Heart right ventricle (tissue), 16 donors: ENCODE results near the gene CSTF3. TPM values are rescaled to one million over a fixed set of nuclear protein-coding genes. Genes with fewer than 3 reads are reported as not detected.
A peak's percentile ranks its signal among the peaks of the same experiment; 100 is the strongest.
"Not testable (repeated sequence)": the region's sequence is repeated elsewhere in the genome, so short reads cannot be mapped to it uniquely, and the experiment has no call there.

ENCODE experiments used
- ATAC-seq, 8 donors: fragments of 200-7000 bp; cut with Tn5 transposase; one replicate each; pipeline ENCODE4 v1.9.1; 2020; ENCODE audit warnings: mild to moderate bottlenecking in 8 of 8, moderate library complexity in 8 of 8, moderate number of reproducible peaks in 1 of 8
- DNase-seq, 2 donors: peaks; one replicate each; pipeline ENCODE4 v3.0.0-alpha.2; 2020
- H3K27ac ChIP-seq, 10 donors: fragments of 200-600 bp; sonication (generic) in 2 of 10; one replicate each; pipeline versions ENCODE4 v1.5.0 to v1.8.0; 2020 to 2022; ENCODE audit warnings: mild to moderate bottlenecking in 3 of 10
- H3K27me3 ChIP-seq, 7 donors: fragments of 200-600 bp; one replicate each; pipeline ENCODE4 v1.8.0; 2021 to 2022; ENCODE audit warnings: mild to moderate bottlenecking in 2 of 7
- H3K36me3 ChIP-seq, 9 donors: fragments of 200-600 bp; sonication (generic) in 1 of 9; one replicate each; pipeline versions ENCODE4 v1.5.0 to v1.8.0; 2020 to 2022; ENCODE audit warnings: mild to moderate bottlenecking in 2 of 9
- H3K4me1 ChIP-seq, 9 donors: fragments of 200-600 bp; sonication (generic) in 1 of 9; one replicate each; pipeline versions ENCODE4 v1.5.0 to v1.8.0; 2020 to 2022; ENCODE audit warnings: mild to moderate bottlenecking in 4 of 9
- H3K4me3 ChIP-seq, 10 donors: fragments of 200-600 bp; sonication (generic) in 2 of 10; one replicate each; pipeline versions ENCODE4 v1.5.0 to v1.8.0; 2020 to 2022; ENCODE audit warnings: mild to moderate bottlenecking in 7 of 10, moderate library complexity in 2 of 10
- H3K9me3 ChIP-seq, 11 donors: fragments of 200-600 bp in 10 of 11; sonication (generic) in 2 of 11; one replicate each; pipeline versions ENCODE4 v1.5.0 to v1.8.0; 2013 to 2022; ENCODE audit warnings: mild to moderate bottlenecking in 2 of 11, control low read depth in 1 of 11, moderate library complexity in 1 of 11
- WGBS, 2 donors: extraction: QIAGEN DNeasy Blood & Tissue Kit; methylation state at CpG; one replicate each; pipeline ENCODE4 v1.1.7; 2013; ENCODE audit warnings: inconsistent platforms in 1 of 2; 5-methylcytosine and 5-hydroxymethylcytosine counted together
- intact Hi-C, 10 donors: fragments of 100-400 bp; cut with DNase I; formaldehyde crosslinking; loops; one replicate each; pipeline versions ENCODE4 v1.11.1 to v1.14.2; 2022
- polyA plus RNA-seq, 2 donors: library from polyadenylated mRNA; stranded (reverse); fragments of 200-250 nt; gene quantifications; one replicate each; pipeline ENCODE4 v1.2.3, GENCODE V29; 2013
- total RNA-seq, 10 donors: library from RNA; stranded (reverse); fragmentation: NEBNext Ultra II Directional in 3 of 10; extraction: Animal tissue kit (Norgen Biotek cat#: 25700) in 3 of 10; gene quantifications; one replicate each; pipeline versions ENCODE4 v1.2.1 to v1.2.4, GENCODE V29; 2021 to 2023
- TF ChIP-seq, protein P1 (sequence below), 9 donors: fragments of 200-600 bp; sonication (generic) in 2 of 9; IDR thresholded peaks; one replicate each; pipeline versions ENCODE4 v1.5.0 to v1.8.0; 2021 to 2022; ENCODE audit warnings: antibody characterized with exemption in 9 of 9, mild to moderate bottlenecking in 5 of 9, moderate library complexity in 1 of 9
- donor health status: Arrhythmogenic right ventricular cardiomyopathy.
- donor health status: ischemic (EF 13 %, LVEDD 7.1; RV severe dilation, severe dysfunction).
- donor health status: healthy with polysubstance abuse.
- donor health status: DM: no; HTN: yes; CAD: no.
- donor health status: DM: no; HTN: no; CAD: no.
- donor health status: ischemic (EF 25% LVEDD 6.9; RV normal size, moderate dysfunction).
- donor health status: ischemic (EF 25% LVEDD 5.7; RV mildly dilated, moderate dysfunction).
- donor health status: healthy.
- donor health status: DM: yes; HTN: yes; CAD: no.
- donor health status: Ischemic cardiomyopathy.
- donor health status: ischemic (EF 35%, LVEDD 5.7; RV mildly dilated, moderate dysfunction).
- donor health status: nonischemic (EF 11% LVEDD 7.7; RV severe dilation, severe dysfunction).
- donor health status: DM: yes; HTN: yes; CAD: no.
- donor health status: PGD.
- donor health status: ischemic (EF 29% LVEDD 5.4; RV normal size, mild dysfunction).
- donor health status: nonischemic (EF 23%, LVEDD 6.1; RV moderate dilation, normal function).

The CSTF3 gene
- total and polyA plus RNA-seq, 12 donors = 8.6 to 46.1 (median 12.7) TPM

DNA sequence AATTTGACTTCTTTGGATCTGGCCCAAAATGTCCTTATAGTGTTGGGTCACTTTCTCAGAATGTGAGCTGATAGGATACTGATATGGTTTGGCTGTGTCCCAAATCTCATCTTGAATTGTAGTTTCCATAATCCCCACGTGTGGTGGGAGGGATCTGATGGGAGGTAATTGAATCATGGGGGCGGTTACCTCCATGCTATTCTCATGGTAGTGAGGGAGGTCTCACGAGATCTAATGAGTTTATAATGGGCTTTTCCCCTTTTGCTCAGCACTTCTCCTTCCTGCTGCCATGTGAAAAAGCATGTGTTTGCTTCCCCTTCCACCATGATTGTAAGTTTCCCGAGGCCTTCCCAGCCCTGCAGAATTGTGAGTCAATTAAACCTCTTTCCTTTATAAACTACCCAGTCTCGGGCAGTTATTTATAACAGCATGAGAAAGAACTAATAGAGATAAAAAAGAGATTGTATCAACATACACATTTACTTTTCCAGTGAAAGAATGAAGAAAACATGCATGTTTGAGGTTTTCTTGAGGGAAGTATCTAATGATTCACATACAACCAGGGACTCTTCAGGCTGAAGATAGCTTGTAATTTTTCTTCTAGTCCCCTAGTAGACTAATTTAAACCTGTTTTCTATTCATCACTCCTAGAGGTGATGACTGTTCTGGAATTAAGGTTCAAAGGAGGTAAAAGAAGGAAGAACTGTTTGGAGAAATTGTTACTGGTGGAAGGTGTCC is 17.3 kb upstream of the CSTF3 start:
- H3K27ac ChIP-seq = peak overlapping the region in 1 of 10 donors; percentile 51
- H3K4me1 ChIP-seq = peaks cover 0 to 22% (median 0%) of the 10 kb centered on the region in 9 donors
- TF ChIP-seq, protein P1, sequence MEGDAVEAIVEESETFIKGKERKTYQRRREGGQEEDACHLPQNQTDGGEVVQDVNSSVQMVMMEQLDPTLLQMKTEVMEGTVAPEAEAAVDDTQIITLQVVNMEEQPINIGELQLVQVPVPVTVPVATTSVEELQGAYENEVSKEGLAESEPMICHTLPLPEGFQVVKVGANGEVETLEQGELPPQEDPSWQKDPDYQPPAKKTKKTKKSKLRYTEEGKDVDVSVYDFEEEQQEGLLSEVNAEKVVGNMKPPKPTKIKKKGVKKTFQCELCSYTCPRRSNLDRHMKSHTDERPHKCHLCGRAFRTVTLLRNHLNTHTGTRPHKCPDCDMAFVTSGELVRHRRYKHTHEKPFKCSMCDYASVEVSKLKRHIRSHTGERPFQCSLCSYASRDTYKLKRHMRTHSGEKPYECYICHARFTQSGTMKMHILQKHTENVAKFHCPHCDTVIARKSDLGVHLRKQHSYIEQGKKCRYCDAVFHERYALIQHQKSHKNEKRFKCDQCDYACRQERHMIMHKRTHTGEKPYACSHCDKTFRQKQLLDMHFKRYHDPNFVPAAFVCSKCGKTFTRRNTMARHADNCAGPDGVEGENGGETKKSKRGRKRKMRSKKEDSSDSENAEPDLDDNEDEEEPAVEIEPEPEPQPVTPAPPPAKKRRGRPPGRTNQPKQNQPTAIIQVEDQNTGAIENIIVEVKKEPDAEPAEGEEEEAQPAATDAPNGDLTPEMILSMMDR (IDR thresholded peaks at IDR 0.05) = no peak
- WGBS, 2 donors = 39 to 52% methylated on average over 5 of the region's 5 CpGs
- DNase-seq (no peak), ATAC-seq (no peak)
- H3K9me3 ChIP-seq = no peaks in the 10 kb centered on the region
- intact Hi-C loops = loop anchor here in 1 of 10 donors (10.0 kb wide), 1 partner anchor 156 kb away; no protein-coding TSS in a partner anchor
- H3K36me3 ChIP-seq = no peaks in the 10 kb centered on the region
- H3K27me3 ChIP-seq = no peaks in the 10 kb centered on the region
- no peak overlapping the region for H3K4me3 ChIP-seq

DNA sequence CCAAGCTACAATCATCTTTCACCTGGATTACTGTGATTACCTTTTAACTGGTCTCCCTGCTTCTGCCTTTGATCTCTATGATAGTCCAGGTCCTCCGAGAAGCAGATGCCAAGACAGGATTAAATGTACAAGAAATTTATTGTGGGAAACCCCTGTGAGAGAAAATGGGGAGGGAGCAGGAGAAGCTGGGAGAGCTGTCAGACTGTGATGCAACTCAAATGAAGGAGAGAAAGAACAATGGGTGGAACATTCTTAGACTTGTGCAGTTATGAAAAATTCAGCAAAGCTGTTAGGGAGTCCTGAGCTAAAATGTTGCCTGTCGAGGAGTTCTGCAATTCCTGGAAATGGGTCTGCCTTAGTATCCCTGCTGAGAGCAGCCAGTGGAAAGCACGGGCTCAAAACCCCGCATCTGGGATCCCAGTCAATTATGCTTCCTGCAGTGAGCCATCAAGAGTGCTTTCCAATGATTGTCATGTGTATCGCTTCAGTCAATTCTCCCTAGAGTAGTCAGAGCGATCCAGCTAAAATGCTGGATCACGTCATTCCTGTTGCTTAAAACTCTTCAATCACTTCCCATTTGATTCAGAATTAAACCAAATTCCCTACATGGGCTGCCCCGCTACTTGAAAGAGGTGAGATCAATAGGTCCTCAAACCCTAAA is 16.5 kb upstream of the CSTF3 start:
- intact Hi-C loops = loop anchor here in 1 of 10 donors (10.0 kb wide), 1 partner anchor 157 kb away; no protein-coding TSS in a partner anchor
- 58 to 76% methylated on average over 8 of the region's 8 CpGs for WGBS, 2 donors
- DNase-seq = no peak
- TF ChIP-seq, protein P1 (IDR thresholded peaks at IDR 0.05) = no peak
- H3K4me3 ChIP-seq = no peak overlapping the region
- H3K9me3 ChIP-seq = no peaks in the 10 kb centered on the region
- ATAC-seq = no peak
- H3K27me3 ChIP-seq = no peaks in the 10 kb centered on the region
- no peaks in the 10 kb centered on the region for H3K36me3 ChIP-seq
- H3K4me1 ChIP-seq = peaks cover 0 to 27% (median 0%) of the 10 kb centered on the region in 9 donors
- H3K27ac ChIP-seq = no peak overlapping the region

DNA sequence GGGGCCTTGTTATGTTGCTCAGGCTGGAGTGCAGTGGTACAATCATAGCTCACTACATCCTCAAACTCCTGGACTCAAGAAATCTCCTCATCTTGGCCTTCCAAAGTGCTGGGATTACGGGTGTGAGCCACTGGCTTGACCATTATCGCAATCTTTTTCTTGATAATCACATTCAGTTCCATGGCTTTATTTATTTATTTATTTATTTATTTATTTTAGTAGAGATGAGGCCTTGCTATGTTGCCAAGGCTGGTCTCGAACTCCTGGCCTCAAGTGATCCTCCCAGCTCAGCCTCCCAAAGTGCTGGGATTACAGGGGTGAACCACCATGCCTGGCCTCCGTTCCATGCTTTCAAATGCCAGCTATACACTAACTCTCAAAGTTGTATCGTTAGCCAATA is 15.5 kb upstream of the CSTF3 start:
- ATAC-seq = not testable (repeated sequence)
- WGBS, 2 donors = 89 to 98% methylated on average over 5 of the region's 5 CpGs

DNA sequence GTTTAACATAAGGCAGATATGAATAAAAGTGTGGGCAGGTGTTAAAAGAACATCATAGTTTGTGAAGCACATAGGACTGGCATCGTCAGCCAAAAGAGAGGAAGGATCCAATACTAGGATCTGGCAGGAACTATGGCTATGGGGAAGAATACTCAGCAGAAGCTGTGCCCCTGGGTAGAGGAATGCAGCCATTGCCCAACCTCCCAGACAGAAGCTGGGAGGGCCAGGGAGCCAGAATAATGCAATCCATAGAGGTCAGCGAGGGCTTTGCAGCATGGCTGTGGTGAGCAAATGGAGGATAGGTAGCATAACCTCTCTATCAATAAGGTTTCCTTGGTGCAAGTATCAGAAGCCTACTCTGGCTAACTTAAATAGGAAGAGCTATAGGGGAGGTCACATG is 11.7 kb upstream of the CSTF3 start:
- no peak overlapping the region for H3K27ac ChIP-seq
- intact Hi-C loops = loop anchor here in 1 of 10 donors (10.0 kb wide), 1 partner anchor 162 kb away; no protein-coding TSS in a partner anchor
- 70 to 79% methylated on average over 2 of the region's 2 CpGs for WGBS, 2 donors

More for the DNA sequence above, 15.5 kb upstream of the CSTF3 start:
- H3K9me3 ChIP-seq, H3K36me3 ChIP-seq, H3K27ac ChIP-seq, H3K4me3 ChIP-seq, H3K27me3 ChIP-seq, DNase-seq: not testable (repeated sequence)
- peaks cover 0 to 30% (median 0%) of the 10 kb centered on the region in 9 donors for H3K4me1 ChIP-seq
- intact Hi-C loops = loop anchor here in 1 of 10 donors (10.0 kb wide), 1 partner anchor 158 kb away; no protein-coding TSS in a partner anchor

More for the DNA sequence above, 11.7 kb upstream of the CSTF3 start:
- H3K9me3 ChIP-seq = no peaks in the 10 kb centered on the region
- TF ChIP-seq, protein P1 (IDR thresholded peaks at IDR 0.05) = no peak
- DNase-seq (no peak), ATAC-seq (peak in 3 of 8 donors; percentile 40 to 89 (median 47))
- no peak overlapping the region for H3K4me3 ChIP-seq
- H3K27me3 ChIP-seq = no peaks in the 10 kb centered on the region
- peaks cover 0 to 9% (median 3%) of the 10 kb centered on the region in 9 donors for H3K4me1 ChIP-seq
- no peaks in the 10 kb centered on the region for H3K36me3 ChIP-seq
